Measurements from ENCODE around the gene VOPP1. TPM values are rescaled to one million over a fixed set of nuclear protein-coding genes. Genes with fewer than 3 reads are reported as not detected.

The VOPP1 gene
- total RNA-seq, 1 experiment from 2014 or later = 30.3 TPM

DNA sequence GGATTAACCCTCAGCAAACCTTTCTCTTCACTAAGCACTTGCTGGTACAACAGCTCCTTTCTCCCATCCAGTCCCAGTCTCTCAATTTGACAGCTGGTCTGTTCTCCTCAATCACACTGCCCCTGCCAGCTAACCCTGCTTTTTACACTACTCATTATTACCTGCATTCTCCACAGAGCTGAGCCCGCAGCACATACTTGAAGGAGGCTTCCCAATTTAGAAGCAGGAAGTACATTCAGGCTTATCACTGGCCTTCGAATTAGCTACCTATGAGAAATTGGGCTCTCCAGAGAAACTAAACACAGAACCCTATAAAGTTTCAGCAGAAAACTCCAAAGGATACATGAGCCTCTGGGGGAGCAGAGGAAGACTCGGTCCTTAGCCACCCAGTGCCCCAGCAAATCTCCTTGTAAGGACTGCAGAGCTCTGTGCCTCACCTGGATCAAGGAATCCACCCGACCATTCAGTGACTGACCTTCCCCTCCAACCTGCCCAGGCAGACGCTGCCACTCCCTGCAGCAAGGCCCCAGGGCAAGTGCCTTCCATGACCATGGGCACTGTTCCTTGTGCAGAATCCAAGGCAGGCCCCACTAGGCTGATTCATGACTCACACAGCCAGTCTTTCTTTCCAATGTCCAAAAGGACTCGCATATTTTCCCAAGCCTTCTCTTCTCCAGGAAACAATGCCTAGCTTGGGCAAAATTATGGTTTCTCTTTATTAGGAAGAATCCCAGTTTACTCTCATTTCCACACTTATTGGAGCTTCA is 68.0 kb downstream of the VOPP1 start:
- ATAC-seq (peak; percentile 63), DNase-seq (ENCODE audit: low read depth, low spot score) (no peak)
- Histone ChIP-seq H3K27me3 (ENCODE audit: insufficient read depth, low read length) (no peaks in the 10 kb centered on the region), H3K4me3 (replicated peaks in 1 of 2; ENCODE audit: low read depth in 1 of 2, low read length in 2 of 2) (no peak overlapping the region), H3K27ac (ENCODE audit: low read depth, low read length) (no peak overlapping the region), H2AFZ (ENCODE audit: low read depth, low read length, poor library complexity, severe bottlenecking) (no peak overlapping the region), H3K79me2 (ENCODE audit: insufficient read depth, low read length) (no peaks in the 10 kb centered on the region), H3K9ac (ENCODE audit: low read length) (no peak overlapping the region), H3K4me1 (ENCODE audit: control insufficient read depth in 1 of 2, insufficient read depth in 2 of 2, low read length in 2 of 2) (peaks cover 8 to 20% of the 10 kb centered on the region in 2 experiments; a peak in 3 of 4 replicates), H3K9me3 (ENCODE audit: control insufficient read depth in 1 of 2, insufficient read depth in 1 of 2, low read depth in 1 of 2, low read length in 2 of 2) (no peaks in the 10 kb centered on the region), H3K36me3 (ENCODE audit: control insufficient read depth in 1 of 2, insufficient read depth in 2 of 2, low read length in 2 of 2) (no peaks in the 10 kb centered on the region), H4K20me1 (ENCODE audit: insufficient read depth) (no peaks in the 10 kb centered on the region), H3K9me2 (ENCODE audit: insufficient read depth) (no peaks in the 10 kb centered on the region), H3K4me2 (ENCODE audit: low read length) (peak overlapping the region; percentile 40)
- ChIA-PET POLR2A (no interaction called here), CTCF (no interaction called here), RAD21 (ENCODE audit: low non-redundant PET in 1 of 2, low total read pairs in 2 of 2, uncharacterized antibody in 2 of 2, unreplicated experiment in 2 of 2) (no interaction called here)
- TF ChIP-seq SP1 (IDR thresholded peaks at IDR 0.05; ENCODE audit: low read depth) = peak; percentile 27; the same call in 1 of the 2 replicates
- TF ChIP-seq CBX3 (IDR thresholded peaks at IDR 0.05; ENCODE audit: low read depth) = 0 out of 2 replicates have a peak, but pooled peaks have one; percentile 19
- TF ChIP-seq, protein P1, sequence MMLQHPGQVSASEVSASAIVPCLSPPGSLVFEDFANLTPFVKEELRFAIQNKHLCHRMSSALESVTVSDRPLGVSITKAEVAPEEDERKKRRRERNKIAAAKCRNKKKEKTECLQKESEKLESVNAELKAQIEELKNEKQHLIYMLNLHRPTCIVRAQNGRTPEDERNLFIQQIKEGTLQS (IDR thresholded peaks at IDR 0.05) = no peak
- TF ChIP-seq FOSL1 (IDR thresholded peaks at IDR 0.05; ENCODE audit: low read depth) = 0 out of 2 replicates have a peak, but pooled peaks have one; percentile 10
- BruUV-seq (replicated peaks) = no TSS peak
- intact Hi-C loops (cut with micrococcal nuclease) = no loop called here

DNA sequence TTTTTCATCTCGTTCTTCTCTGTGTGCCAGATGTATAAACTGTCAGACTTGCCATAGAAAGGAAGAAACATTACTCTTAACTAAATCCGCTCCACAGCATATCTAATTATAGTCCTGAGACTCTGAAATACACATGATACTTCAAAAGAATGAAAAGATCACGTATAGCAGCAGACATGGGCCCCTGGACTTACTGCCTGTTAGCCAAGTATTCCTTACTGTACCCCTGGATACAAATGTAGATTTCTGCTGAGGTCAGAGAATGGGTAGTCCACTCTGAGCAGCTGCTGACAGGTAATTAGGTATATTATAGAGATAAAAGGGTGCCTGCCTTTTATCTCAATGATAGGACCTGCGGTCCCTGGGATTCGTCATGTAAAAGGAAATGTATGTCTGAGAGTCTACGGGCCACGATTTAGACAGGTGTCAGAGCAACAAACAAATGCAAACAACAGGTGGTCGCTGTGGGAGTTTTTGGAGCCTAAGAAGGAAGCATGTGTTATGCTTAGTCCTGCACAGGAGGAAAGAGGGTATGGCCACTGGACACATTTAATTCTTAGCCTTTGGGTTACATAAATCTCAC is 69.4 kb downstream of the VOPP1 start:
- TF ChIP-seq CEBPB (IDR thresholded peaks at IDR 0.05; ENCODE audit: low read depth) = no peak
- TF ChIP-seq RAD21 (IDR thresholded peaks at IDR 0.05; ENCODE audit: low read depth) = no peak
- TF ChIP-seq FOSL1 (IDR thresholded peaks at IDR 0.05; ENCODE audit: low read depth) = no peak
- TF ChIP-seq, protein P2, sequence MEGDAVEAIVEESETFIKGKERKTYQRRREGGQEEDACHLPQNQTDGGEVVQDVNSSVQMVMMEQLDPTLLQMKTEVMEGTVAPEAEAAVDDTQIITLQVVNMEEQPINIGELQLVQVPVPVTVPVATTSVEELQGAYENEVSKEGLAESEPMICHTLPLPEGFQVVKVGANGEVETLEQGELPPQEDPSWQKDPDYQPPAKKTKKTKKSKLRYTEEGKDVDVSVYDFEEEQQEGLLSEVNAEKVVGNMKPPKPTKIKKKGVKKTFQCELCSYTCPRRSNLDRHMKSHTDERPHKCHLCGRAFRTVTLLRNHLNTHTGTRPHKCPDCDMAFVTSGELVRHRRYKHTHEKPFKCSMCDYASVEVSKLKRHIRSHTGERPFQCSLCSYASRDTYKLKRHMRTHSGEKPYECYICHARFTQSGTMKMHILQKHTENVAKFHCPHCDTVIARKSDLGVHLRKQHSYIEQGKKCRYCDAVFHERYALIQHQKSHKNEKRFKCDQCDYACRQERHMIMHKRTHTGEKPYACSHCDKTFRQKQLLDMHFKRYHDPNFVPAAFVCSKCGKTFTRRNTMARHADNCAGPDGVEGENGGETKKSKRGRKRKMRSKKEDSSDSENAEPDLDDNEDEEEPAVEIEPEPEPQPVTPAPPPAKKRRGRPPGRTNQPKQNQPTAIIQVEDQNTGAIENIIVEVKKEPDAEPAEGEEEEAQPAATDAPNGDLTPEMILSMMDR (IDR thresholded peaks at IDR 0.05 in 2 of 3, conservative IDR thresholded peaks at IDR 0.05 in 1 of 3; ENCODE audit: borderline replicate concordance in 1 of 3, insufficient read depth in 1 of 3, low read depth in 2 of 3, low read length in 2 of 3) = no peak
- intact Hi-C loops (cut with micrococcal nuclease) = no loop called here
- Histone ChIP-seq H3K9ac (ENCODE audit: low read length) (no peak overlapping the region), H3K27me3 (ENCODE audit: insufficient read depth, low read length) (no peaks in the 10 kb centered on the region), H3K9me2 (ENCODE audit: insufficient read depth) (no peaks in the 10 kb centered on the region), H3K27ac (ENCODE audit: low read depth, low read length) (no peak overlapping the region), H4K20me1 (ENCODE audit: insufficient read depth) (no peaks in the 10 kb centered on the region), H2AFZ (ENCODE audit: low read depth, low read length, poor library complexity, severe bottlenecking) (no peak overlapping the region), H3K9me3 (ENCODE audit: control insufficient read depth in 1 of 2, insufficient read depth in 1 of 2, low read depth in 1 of 2, low read length in 2 of 2) (no peaks in the 10 kb centered on the region), H3K4me3 (replicated peaks in 1 of 2; ENCODE audit: low read depth in 1 of 2, low read length in 2 of 2) (no peak overlapping the region), H3K4me1 (ENCODE audit: control insufficient read depth in 1 of 2, insufficient read depth in 2 of 2, low read length in 2 of 2) (peaks cover 8 to 20% of the 10 kb centered on the region in 2 experiments; a peak in 3 of 4 replicates), H3K79me2 (ENCODE audit: insufficient read depth, low read length) (no peaks in the 10 kb centered on the region), H3K4me2 (ENCODE audit: low read length) (no peak overlapping the region), H3K36me3 (ENCODE audit: control insufficient read depth in 1 of 2, insufficient read depth in 2 of 2, low read length in 2 of 2) (no peaks in the 10 kb centered on the region)
- ChIA-PET RAD21 (ENCODE audit: low non-redundant PET in 1 of 2, low total read pairs in 2 of 2, uncharacterized antibody in 2 of 2, unreplicated experiment in 2 of 2) (no interaction called here), CTCF (no interaction called here), POLR2A (no interaction called here)
- DNase-seq (ENCODE audit: low read depth, low spot score) (no peak), ATAC-seq (no peak)
- no TSS peak for BruUV-seq (replicated peaks)

All from HCT116 (cell line).